ENCODE results near the gene RIN3.
A peak's percentile ranks its signal among the peaks of the same experiment; 100 is the strongest.

The RIN3 gene

GRCh38 chr14:92511453-92512238, 1.9 kb upstream of the RIN3 start:
- DNase-seq: no peak

GRCh38 chr14:92512807-92513203, 776 bp upstream of the RIN3 start:
- DNase-seq: no peak

- no peak for DNase-seq
Observed at GRCh38 chr14:92513966-92514843, 624 bp downstream of the RIN3 start.

GRCh38 chr14:92514844-92515514, 1.4 kb downstream of the RIN3 start:
- DNase-seq: no peak

- peak; percentile 11 for DNase-seq
Observed at GRCh38 chr14:92515546-92516343, 2.2 kb downstream of the RIN3 start.

GRCh38 chr14:92516344-92516965, 2.9 kb downstream of the RIN3 start:
- DNase-seq: no peak

- no peak for DNase-seq
Observed at GRCh38 chr14:92516966-92517506, 3.5 kb downstream of the RIN3 start.

- DNase-seq: no peak
Observed at GRCh38 chr14:92517761-92518160, 4.2 kb downstream of the RIN3 start.

GRCh38 chr14:92519246-92520101, 5.9 kb downstream of the RIN3 start:
- DNase-seq: no peak

GRCh38 chr14:92520102-92521057, 6.8 kb downstream of the RIN3 start:
- no peak for DNase-seq

- DNase-seq: no peak
Observed at GRCh38 chr14:92521058-92521415, 7.5 kb downstream of the RIN3 start.

GRCh38 chr14:92523752-92524151, 10.2 kb downstream of the RIN3 start:
- DNase-seq: no peak

GRCh38 chr14:92524602-92525185, 11.1 kb downstream of the RIN3 start:
- no peak for DNase-seq

GRCh38 chr14:92525322-92526095, 11.9 kb downstream of the RIN3 start:
- DNase-seq: no peak

- DNase-seq: no peak
Observed at GRCh38 chr14:92527721-92528120, 14.1 kb downstream of the RIN3 start.

GRCh38 chr14:92528486-92529100, 15.0 kb downstream of the RIN3 start:
- no peak for DNase-seq

GRCh38 chr14:92529903-92530302, 16.3 kb downstream of the RIN3 start:
- DNase-seq: no peak

All from midbrain (tissue), 1 donor.